C4-2B (cell line): ENCODE data around the gene DGKE.

ENCODE experiments used
- H3K27ac ChIP-seq: fragments of 450-650 bp; 2 replicates; pipeline ENCODE4 v1.5.1; 2017
- ZFX ChIP-seq: fragments of 450-650 bp; IDR thresholded peaks from 2 replicates; pipeline ENCODE4 v1.6.1; 2017
- TF ChIP-seq, protein P1 (sequence below): fragments of 450-650 bp; conservative IDR thresholded peaks from 2 replicates; pipeline ENCODE4 v1.5.1; 2017; ENCODE audit warnings: mild to moderate bottlenecking

DGKE gene

DNA sequence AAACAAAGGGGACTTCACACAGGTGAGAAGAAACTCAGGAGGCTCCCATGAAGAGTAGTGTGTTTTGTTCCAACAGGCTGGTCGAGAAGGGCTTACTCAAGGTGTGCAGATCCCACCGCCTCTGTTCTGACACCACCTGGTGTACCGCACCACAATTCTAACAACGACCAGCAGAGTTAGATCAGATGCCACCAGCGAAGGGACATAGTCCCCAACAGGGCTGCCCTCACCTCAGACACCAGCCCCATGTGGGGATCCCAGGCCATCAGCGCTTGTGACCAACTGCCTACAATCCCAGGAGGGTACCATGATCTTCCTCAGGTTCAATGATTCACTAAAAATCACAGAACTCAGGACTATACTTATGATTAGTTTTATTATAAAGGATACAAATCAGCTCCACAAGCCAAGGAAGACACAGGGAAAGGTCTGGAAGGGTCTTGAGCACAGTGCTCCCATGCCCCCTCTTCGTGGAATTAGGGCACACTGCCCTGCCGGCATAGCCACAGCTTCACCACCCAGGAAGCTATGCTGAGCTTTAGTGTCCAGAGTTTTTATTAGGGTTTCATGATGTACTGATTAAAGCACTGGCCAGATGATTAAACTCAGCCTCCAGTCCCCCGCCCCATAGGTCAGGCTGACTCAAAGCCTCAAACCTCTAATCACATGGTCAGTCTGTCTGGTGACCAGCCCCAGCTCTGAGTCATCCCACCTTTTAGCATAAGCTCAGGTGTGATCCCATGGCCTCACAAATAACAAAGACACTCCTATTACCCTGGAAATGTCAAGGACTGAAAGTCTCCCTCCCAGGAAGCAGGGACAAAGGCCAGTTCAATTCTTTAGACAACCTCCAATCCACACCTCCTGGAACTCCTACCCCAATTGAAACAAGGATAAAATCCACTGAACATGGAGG, 53.9 kb downstream of the DGKE start:
- no peak for TF ChIP-seq ZFX
- TF ChIP-seq, protein P1, sequence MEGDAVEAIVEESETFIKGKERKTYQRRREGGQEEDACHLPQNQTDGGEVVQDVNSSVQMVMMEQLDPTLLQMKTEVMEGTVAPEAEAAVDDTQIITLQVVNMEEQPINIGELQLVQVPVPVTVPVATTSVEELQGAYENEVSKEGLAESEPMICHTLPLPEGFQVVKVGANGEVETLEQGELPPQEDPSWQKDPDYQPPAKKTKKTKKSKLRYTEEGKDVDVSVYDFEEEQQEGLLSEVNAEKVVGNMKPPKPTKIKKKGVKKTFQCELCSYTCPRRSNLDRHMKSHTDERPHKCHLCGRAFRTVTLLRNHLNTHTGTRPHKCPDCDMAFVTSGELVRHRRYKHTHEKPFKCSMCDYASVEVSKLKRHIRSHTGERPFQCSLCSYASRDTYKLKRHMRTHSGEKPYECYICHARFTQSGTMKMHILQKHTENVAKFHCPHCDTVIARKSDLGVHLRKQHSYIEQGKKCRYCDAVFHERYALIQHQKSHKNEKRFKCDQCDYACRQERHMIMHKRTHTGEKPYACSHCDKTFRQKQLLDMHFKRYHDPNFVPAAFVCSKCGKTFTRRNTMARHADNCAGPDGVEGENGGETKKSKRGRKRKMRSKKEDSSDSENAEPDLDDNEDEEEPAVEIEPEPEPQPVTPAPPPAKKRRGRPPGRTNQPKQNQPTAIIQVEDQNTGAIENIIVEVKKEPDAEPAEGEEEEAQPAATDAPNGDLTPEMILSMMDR, result no peak
- no peak overlapping the region for H3K27ac ChIP-seq

DNA sequence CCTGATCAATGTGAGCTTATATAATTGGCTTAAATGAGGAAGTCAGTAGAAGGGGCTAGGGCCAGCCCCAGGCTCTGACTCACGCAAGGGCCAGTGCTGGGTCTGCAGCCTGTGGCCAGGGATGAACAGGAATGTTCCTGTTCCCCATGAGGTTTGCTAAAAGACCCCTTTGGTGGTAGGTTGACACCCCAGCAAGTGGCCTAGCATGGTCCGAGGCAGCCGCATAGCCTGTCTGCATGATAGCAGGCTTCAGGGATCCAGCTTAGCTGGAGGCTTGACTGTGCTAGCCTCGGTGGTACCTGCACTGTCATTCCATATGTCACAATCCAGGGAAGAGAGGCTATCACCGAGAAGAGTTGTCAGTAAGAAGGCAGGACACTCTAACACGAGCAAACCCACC, 56.4 kb downstream of the DGKE start:
- no peak for TF ChIP-seq ZFX
- TF ChIP-seq, protein P1, result no peak
- H3K27ac ChIP-seq, result no peak overlapping the region

DNA sequence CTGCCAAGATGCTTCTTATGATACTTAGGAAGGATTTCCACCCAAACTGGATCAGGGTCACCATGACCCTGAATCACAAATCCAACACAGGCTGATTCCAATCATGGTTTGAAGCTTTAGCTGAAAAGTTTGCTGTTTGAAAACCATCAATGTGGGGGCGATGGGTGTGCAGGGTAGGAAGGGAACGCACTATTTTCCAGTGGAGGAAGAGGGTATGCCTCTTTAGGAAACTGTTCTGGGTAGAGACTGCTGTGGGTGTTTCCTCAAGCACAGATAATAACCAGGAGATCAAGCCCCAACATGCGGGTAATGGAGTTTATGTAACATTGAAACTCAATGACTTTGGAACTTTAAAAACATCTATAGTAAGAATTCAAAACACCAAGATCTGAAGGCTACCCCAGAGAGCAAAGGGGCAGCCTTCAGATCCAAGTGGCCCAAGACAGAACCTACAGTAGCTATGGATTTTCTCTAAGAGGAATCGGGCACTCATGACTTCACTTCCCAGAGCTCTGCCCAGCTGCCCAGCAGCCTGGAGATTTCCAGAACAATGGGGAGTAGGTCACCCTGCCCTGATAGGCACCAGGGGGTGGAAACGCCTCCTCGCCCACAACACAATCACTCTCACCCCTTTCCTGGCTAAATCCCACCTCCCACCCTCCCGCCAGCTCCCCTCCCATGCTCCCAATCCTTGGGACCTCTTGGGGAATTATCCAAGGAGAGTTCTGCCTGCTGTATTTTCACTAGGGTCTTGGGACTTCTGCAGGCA, 57.1 kb downstream of the DGKE start:
- no peak overlapping the region for H3K27ac ChIP-seq
- TF ChIP-seq ZFX, result no peak
- TF ChIP-seq, protein P1, result no peak

DNA sequence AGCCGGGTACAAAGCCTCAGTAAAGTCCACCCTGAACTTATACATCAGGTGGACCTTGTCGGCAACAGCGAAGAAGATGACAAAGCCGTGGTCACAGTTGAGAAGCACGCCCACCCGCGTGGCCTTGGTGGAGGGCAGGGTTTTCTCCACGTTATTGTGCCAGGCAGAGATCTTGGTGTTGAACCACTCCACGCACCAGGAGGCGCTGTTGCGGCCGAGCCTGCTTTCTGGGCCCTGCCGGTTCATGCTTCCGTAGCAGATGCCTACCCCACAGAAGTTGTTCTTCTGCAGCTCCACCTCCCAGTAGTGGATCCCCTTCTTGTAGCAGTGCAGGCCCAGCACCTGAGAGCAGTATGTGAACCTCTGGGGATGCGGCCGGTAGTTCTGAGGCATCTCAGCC, 57.8 kb downstream of the DGKE start:
- H3K27ac ChIP-seq, result no peak overlapping the region
- no peak for TF ChIP-seq ZFX
- TF ChIP-seq, protein P1, result no peak; the same call in 1 of the 2 replicates

DNA sequence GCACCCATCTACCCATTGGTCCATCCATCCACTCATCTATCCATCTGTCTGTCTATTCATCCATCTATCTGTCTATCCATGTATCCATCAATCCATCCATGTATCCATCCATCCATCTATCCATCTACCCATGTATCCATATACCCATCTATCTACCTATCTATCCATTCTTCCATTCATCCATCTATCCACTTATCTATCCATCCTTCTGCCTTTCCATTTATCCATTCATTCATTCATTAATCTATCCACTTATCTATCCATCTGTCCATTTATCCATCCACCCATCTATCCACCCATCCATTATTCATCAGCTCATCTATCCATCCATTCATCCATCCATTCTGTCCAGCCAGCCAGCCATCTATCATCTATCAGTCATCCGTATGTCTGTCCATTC, 58.4 kb downstream of the DGKE start:
- TF ChIP-seq, protein P1, result no peak
- no peak for TF ChIP-seq ZFX
- no peak overlapping the region for H3K27ac ChIP-seq

DNA sequence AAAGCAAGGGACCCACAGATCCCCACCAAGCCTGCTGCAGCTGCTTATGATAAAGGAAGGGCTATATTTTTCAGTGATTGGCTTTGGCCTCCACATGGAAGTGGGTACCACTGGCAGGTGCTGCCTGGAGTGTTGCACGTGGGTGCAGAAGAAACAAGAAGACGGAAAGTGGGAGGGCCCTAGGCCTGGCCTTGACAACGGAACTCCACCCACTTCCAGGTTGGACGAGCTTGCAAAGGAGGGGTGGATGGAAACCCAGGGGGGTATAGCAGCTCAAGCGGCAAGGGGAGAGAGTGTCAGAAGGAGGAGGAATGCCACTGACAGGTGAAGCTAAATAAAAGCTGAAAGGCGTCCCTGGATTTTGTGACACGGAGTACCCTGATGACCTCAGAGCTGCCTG, 59.6 kb downstream of the DGKE start:
- H3K27ac ChIP-seq, result no peak overlapping the region
- TF ChIP-seq ZFX, result no peak
- TF ChIP-seq, protein P1, result no peak

DNA sequence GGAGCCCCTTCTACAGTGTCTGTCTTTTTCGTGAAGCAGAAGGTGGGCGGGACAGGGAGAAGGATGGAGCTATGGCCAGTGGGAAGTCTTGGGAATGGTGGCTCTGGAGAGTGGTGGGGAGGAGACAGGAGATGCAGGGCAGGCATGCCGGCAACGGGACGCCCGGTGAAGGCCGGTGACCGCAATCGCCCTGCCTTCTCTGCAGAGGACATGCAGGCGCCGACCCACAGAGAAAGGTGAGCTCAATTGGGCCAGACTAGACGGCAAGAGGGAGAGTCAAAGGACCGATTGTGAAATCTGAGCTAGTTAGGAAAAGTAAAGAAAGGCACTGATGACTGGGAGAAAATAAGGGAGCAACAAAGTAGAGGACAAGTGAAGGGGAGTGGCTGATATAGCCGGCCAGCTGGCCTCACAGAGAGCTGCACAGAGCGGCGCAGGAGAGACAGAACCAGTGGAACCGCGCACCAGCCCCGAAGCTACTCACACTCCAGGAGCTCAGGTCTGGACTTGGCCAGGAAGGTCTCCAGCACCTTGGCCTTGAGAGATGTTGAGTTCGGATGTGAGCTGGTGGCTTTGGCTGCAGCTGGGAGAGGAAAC, 61.0 kb downstream of the DGKE start:
- no peak overlapping the region for H3K27ac ChIP-seq
- TF ChIP-seq, protein P1, result no peak
- TF ChIP-seq ZFX, result no peak
